GM18909 (cell line): ENCODE measurements around the gene MACF1.
A peak's percentile ranks its signal among the peaks of the same experiment; 100 is the strongest.

Source experiments
- ATAC-seq: cut with Tn5 transposase; IDR thresholded peaks from one replicate; pipeline ENCODE4 v1.9.1; 2021; ENCODE audit warnings: mild to moderate bottlenecking; ENCODE audit not compliant: unreplicated experiment, poor library complexity

The MACF1 gene

GRCh38 chr1:39407510-39407895 is 203.0 kb downstream of the MACF1 start:
- no peak for ATAC-seq

DNA sequence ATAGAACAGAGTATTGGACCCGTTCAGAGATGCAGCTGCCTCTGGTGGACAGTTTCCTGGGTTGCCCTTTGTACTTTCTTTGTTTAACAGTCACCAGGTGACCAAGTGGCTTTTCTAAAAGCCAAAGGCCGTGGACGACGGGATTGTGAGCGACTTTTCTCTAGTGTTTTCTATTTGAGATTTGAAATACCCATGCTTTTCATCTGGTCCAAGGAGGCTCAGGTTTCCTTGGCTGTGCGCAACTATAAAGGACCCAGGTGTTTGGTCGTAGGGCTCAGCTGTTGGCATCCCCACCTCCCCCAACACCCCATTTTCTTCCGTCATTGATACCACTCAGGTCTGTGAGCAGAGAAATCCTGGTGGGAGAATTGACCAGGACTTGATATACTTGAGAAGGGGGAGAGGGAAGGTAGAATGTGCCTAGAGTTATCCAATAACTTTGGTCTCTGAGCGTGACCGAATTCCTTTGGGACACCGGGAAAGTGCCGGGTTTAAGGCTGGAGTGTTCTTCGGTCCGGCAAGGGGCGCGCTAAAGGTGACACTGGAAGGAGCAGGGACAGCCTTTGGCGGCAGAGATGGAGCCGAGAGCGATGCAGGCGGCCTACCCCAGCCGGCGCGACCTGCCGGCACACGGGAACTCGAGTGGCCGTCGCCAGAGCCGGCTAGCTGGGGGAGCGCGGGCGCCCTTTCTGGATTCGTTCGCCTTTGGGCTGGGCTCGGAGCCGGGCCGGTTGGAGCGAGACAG is 203.6 kb downstream of the MACF1 start:
- ATAC-seq: no peak

- peak; percentile 80 for ATAC-seq
Observed at GRCh38 chr1:39408641-39409054, 204.2 kb downstream of the MACF1 start.

- no peak for ATAC-seq
Observed at GRCh38 chr1:39409055-39409816, 204.7 kb downstream of the MACF1 start.

- no peak for ATAC-seq
Observed at GRCh38 chr1:39410915-39411436, 206.5 kb downstream of the MACF1 start.

- ATAC-seq: no peak
Observed at GRCh38 chr1:39411526-39412478, 207.3 kb downstream of the MACF1 start.

- ATAC-seq: no peak
Observed at GRCh38 chr1:39412892-39413291, 208.4 kb downstream of the MACF1 start.

DNA sequence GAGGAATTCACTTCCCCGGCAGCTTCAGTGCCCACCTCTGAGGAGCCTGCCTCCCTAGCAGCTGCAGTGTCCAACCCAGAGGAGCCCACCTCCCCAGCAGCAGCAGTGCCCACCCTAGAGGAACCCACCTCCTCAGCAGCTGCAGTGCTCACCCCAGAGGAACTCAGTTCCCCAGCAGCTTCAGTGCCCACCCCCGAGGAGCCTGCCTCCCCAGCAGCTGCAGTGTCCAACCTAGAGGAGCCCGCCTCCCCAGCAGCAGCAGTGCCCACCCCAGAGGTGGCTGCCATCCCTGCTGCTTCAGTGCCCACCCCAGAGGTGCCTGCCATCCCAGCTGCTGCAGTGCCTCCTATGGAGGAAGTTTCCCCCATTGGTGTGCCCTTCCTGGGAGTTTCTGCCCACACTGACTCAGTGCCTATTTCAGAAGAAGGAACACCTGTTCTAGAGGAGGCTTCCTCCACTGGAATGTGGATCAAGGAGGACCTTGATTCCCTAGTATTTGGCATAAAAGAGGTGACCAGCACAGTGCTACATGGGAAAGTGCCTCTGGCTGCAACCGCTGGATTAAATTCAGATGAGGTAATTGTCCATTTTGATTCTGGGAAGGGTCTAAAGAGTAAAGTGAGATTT is 209.5 kb downstream of the MACF1 start:
- ATAC-seq: no peak

DNA sequence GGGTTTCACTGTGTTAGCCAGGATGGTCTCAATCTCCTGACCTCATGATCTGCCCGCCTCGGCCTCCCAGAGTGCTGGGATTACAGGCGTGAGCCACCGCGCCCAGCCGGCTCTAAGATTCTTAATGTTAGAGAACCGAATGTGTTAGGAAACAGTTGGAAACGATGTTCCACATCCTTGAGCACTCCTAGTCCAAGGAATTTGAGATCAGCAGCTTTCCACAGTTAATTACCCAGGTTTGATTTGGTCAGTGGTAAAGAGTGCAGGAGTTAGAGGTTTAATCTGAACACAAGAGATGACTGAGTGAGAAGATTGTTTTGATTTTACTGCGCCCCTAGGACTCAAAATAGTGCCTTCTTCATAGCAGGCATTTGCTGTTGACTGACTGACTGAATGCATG is 211.1 kb downstream of the MACF1 start:
- ATAC-seq: no peak

GRCh38 chr1:39416609-39417008 is 212.1 kb downstream of the MACF1 start:
- ATAC-seq: no peak

- no peak for ATAC-seq
Observed at GRCh38 chr1:39418236-39418635, 213.7 kb downstream of the MACF1 start.

DNA sequence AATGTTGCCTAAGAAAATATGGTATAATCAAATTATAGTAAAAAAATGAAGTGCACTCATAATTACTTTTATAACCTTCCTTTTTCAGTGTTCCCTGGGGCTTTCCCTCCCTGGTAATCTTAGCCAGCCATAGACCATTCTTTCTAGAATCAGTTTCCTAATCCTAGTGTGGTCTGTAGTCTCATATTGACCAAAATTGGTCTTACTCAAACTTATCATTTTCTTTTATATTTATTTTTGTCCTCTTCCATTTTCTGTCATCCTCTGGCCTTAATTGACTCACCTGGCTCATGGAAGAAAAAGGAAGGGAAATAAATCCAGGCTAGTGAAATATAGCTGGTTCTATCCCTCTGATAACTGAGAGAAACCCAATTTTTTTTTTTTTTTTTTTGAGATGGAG is 216.0 kb downstream of the MACF1 start:
- ATAC-seq: no peak

- no peak for ATAC-seq
Observed at GRCh38 chr1:39422614-39423013, 218.1 kb downstream of the MACF1 start.

DNA sequence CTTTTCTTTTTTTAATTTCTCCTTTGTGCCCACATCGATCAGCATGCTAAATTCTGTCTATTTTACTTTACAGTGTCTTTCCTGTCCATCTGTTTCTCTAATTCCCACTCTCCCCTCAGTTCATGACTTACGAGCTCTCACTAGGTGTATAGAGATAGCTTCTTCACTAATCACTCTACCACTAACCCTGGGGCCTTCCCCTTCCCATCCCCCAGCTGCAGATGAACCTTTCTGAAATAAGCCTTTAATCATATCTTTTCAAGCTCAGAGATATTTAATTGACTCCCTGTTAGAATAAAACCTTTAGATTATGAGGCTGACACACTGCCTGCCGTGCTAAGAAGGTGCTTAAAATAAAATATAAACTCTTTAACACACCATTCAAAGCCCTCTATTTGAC is 220.7 kb downstream of the MACF1 start:
- ATAC-seq: no peak

DNA sequence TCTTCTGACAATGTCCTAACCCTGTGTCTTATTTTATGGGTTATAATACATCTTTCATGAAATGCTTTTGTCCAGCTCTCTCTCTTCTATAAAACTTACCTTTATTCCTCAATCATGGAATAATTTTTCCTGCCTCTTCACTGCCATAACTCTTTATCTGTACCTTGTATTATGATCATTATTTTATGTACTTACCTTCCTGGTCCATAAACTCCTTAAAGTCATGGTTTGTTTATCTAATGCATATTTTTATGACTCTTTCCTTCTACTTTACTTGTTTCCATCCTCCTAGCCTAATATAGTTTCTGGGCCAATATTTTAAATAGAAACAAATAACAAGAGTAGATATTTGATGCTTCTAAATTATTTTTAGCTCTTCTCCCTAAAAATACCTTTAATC is 221.1 kb downstream of the MACF1 start:
- no peak for ATAC-seq

DNA sequence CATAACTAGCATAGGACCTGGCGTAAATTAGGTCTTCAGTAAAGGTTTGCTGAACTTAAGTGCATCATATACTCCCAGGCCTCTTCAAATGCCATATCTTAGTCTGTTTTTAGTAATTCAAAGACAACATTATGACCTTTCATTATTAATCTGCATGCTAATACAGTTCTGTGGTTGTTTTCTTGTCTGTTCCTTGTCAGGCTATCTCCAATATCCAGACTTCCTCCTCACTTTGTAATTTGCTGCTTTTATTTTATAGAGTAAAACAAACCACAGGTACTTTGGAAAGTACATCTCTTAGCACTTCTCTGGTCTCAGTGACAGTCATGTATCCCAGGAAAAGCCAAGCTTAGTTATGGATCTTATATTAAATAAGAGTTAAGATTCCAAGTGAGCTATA is 221.9 kb downstream of the MACF1 start:
- ATAC-seq: no peak

DNA sequence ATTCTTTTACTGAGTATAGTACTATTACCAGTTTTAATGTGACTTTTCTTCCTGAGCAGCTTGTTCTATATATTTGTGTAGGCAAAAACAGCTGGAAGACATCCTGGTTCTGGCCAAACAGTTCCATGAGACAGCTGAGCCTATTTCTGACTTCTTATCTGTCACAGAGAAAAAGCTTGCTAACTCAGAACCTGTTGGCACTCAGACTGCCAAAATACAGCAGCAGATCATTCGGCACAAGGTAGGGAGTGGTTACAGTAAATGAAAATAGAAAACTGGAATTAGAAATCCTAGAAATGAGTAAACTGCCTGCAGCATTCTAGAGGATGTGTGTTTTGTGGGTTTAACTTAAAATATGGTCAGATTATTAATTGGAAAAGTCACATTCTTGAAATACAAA is 222.9 kb downstream of the MACF1 start:
- no peak for ATAC-seq

- ATAC-seq: no peak
Observed at GRCh38 chr1:39427912-39428311, 223.4 kb downstream of the MACF1 start.

DNA sequence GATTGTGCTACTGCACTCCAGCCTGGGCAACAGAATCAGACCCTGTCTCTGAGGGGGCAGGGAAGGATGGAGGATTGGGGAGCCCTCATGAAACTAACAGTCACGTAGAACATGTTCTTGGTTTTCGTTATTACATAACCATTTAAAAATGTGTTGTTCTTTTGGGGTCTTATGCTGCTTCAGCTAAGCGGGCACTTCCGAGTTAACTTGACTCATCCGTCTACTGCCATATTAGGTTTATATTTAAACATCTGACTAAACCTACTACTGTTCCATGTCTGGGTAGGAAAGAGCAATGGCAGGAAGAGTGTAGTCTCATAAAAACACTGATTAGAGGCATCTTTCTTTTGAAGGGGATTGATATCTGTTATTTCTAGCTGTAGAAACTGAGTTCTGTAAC is 227.4 kb downstream of the MACF1 start:
- no peak for ATAC-seq

- ATAC-seq: no peak
Observed at GRCh38 chr1:39434797-39435395, 230.4 kb downstream of the MACF1 start.
